NCI-H1105 (cell line): ENCODE data around the gene NTSR2.
"Not testable (repeated sequence)": the region's sequence is repeated elsewhere in the genome, so short reads cannot be mapped to it uniquely, and the experiment has no call there.

ENCODE experiments used
- DNase-seq: peaks from one replicate; lab custom pipeline; 2025; lab: John Stamatoyannopoulos, UW

Gene NTSR2

GRCh38 chr2:11679486-11680181 lies 9.6 kb upstream of the NTSR2 start:
- DNase-seq: no peak

GRCh38 chr2:11679016-11679415 lies 9.0 kb upstream of the NTSR2 start:
- no peak for DNase-seq

GRCh38 chr2:11678306-11678960 lies 8.4 kb upstream of the NTSR2 start:
- DNase-seq: no peak

GRCh38 chr2:11677136-11678055 lies 7.4 kb upstream of the NTSR2 start:
- no peak for DNase-seq

GRCh38 chr2:11676640-11677039 lies 6.6 kb upstream of the NTSR2 start:
- no peak for DNase-seq

GRCh38 chr2:11675423-11676112 lies 5.6 kb upstream of the NTSR2 start:
- no peak for DNase-seq

GRCh38 chr2:11674983-11675382 lies 5.0 kb upstream of the NTSR2 start:
- DNase-seq: no peak

GRCh38 chr2:11672407-11672806 lies 2.4 kb upstream of the NTSR2 start:
- no peak for DNase-seq

- no peak for DNase-seq
Observed at GRCh38 chr2:11667866-11668637, 1.9 kb downstream of the NTSR2 start.

GRCh38 chr2:11667194-11667593 lies 2.8 kb downstream of the NTSR2 start:
- no peak for DNase-seq

GRCh38 chr2:11665510-11666362 lies 4.3 kb downstream of the NTSR2 start:
- no peak for DNase-seq

GRCh38 chr2:11665028-11665427 lies 5.0 kb downstream of the NTSR2 start:
- DNase-seq: no peak

- peak; percentile 23 for DNase-seq
Observed at GRCh38 chr2:11663427-11663826, 6.6 kb downstream of the NTSR2 start.

- no peak for DNase-seq
Observed at GRCh38 chr2:11662882-11663281, 7.1 kb downstream of the NTSR2 start.

GRCh38 chr2:11661891-11662435 lies 8.0 kb downstream of the NTSR2 start:
- no peak for DNase-seq

- not testable (repeated sequence) for DNase-seq
Observed at GRCh38 chr2:11660396-11660795, 9.6 kb downstream of the NTSR2 start.

- DNase-seq: no peak
Observed at GRCh38 chr2:11659851-11660250, 10.1 kb downstream of the NTSR2 start.

- DNase-seq: no peak
Observed at GRCh38 chr2:11659115-11659475, 10.9 kb downstream of the NTSR2 start.

GRCh38 chr2:11658208-11659114 lies 11.5 kb downstream of the NTSR2 start:
- no peak for DNase-seq
